Right ventricle myocardium inferior (tissue), 1 donor: Measurements from ENCODE around the gene PDCL3. TPM values are rescaled to one million over a fixed set of nuclear protein-coding genes. Genes with fewer than 3 reads are reported as not detected.

Experiments
- ATAC-seq: fragments of 200-7000 bp; cut with Tn5 transposase; one replicate; pipeline ENCODE4 v1.9.1; 2020; ENCODE audit warnings: mild to moderate bottlenecking, moderate library complexity
- DNase-seq: peaks from one replicate; pipeline ENCODE4 v3.0.0; 2021; ENCODE audit errors: missing footprints
- intact Hi-C: fragments of 100-400 bp; cut with DNase I; formaldehyde crosslinking; loops from one replicate; pipeline ENCODE4 v1.11.0; 2022
- total RNA-seq: library from RNA; stranded (reverse); fragmentation: NEBNext Ultra II Directional; extraction: Animal tissue kit (Norgen Biotek cat#: 25700); gene quantifications from one replicate; pipeline ENCODE4 v1.2.1, GENCODE V29; 2021
- donor health status: DM: no; HTN: yes; CAD: no; lungs with severe emphysema.

PDCL3 gene
- total RNA-seq, 1 donor from 2014 or later: 29.2 TPM

DNA sequence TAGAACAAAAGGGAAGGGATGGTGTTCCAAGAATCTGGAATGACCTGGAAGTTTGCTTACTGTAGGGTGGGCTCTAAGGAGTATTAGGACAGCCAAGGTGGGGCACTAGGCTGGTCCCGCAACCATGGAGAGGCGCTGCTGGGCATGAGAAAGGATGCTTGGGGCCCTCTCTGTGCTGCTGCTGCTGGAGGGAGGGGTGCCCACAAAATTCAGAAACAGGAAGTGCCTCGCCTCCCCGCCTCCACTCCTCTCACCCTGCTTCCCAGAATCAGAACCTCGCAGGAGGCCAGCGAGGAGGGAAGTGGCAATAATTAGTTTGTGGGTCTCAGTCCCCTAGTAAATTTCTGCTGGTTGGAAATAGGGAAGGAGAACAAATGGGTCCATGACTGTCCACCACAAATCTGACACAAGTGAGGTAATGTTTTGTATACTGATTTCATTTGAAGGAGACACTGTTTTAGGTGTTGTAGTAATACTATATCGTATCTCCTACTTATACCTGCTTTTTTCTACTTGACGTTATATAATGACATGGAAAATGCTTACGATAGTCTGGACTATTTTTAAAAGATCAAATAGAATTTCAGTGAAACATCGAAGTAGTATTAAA, 7.9 kb upstream of the PDCL3 start:
- intact Hi-C loops: no loop called here
- no peak for ATAC-seq
- no peak for DNase-seq

GRCh38 chr2:100556746-100557145, 6.0 kb upstream of the PDCL3 start:
- intact Hi-C loops: no loop called here
- no peak for ATAC-seq
- DNase-seq: no peak

DNA sequence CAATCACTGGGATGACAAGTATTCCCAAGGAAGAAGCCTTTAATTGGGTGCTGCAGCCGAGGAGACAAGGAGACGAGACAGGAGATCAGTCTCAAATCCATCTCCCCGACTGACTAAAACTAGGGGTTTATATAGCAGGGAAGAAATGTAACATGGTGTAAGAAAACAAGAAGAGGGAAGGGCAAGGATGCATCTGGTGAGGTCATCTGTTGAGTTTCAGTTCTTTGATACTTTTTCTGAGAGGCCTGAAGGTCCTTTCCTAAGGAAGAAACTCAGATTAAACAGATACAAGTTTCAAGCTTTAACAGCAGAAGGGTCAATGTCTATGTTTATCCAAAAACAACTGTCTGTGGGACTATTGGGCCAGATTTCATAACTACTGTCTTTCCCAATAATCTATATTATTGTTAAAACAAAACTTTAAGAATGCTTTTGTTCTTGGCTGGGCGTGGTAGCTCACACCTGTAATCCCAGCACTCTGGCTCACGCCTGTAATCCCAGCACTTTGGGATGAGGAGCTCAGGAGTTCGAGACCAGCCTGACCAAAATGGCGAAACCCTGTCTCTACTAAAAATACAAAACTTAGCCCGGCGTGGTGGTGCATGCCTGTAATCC, 2.5 kb upstream of the PDCL3 start:
- intact Hi-C loops: loop anchor here (5.0 to 10.0 kb wide), 2 partner anchors 143 to 594 kb away; partner anchors contain the start of genes CHST10 and TBC1D8
- ATAC-seq (no peak), DNase-seq (no peak)

DNA sequence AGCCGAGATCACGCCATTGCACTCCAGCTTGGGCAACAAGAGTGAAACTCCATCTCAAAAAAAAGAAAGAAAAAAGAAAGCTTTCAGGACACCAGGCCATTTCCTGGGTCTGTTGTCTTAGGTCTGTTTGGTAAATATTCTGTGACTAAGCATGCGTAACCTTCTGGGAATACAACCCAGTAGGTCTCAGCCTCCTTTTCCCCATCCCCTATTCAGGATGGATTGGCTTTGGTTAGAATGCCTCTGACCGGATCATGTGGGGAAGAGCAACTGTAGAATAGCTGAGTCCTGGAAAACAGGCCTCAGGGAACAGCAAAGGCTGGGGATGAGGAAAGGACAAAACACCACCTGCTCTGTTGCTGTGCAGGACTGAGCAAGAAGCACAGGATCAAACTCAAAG, 1.6 kb upstream of the PDCL3 start:
- ATAC-seq: no peak
- DNase-seq: no peak
- intact Hi-C loops: loop anchor here (5.0 to 10.0 kb wide), 2 partner anchors 144 to 594 kb away; partner anchors contain the start of genes CHST10 and TBC1D8

GRCh38 chr2:100563407-100564247, 834 bp downstream of the PDCL3 start:
- DNase-seq (no peak), ATAC-seq (no peak)
- intact Hi-C loops: loop anchor here (5.0 to 10.0 kb wide), 2 partner anchors 146 to 591 kb away; partner anchors contain the start of genes CHST10 and TBC1D8

- DNase-seq (no peak), ATAC-seq (no peak)
- intact Hi-C loops: loop anchor here (10.0 kb wide), 1 partner anchor 586 kb away; the partner anchor contains the start of gene TBC1D8
These were observed 6.2 kb downstream of the PDCL3 start for GRCh38 chr2:100568989-100569388.

GRCh38 chr2:100571668-100572067, 8.9 kb downstream of the PDCL3 start:
- no peak for DNase-seq
- intact Hi-C loops: no loop called here
- no peak for ATAC-seq

GRCh38 chr2:100577777-100578176, 15.0 kb downstream of the PDCL3 start:
- ATAC-seq: no peak

DNA sequence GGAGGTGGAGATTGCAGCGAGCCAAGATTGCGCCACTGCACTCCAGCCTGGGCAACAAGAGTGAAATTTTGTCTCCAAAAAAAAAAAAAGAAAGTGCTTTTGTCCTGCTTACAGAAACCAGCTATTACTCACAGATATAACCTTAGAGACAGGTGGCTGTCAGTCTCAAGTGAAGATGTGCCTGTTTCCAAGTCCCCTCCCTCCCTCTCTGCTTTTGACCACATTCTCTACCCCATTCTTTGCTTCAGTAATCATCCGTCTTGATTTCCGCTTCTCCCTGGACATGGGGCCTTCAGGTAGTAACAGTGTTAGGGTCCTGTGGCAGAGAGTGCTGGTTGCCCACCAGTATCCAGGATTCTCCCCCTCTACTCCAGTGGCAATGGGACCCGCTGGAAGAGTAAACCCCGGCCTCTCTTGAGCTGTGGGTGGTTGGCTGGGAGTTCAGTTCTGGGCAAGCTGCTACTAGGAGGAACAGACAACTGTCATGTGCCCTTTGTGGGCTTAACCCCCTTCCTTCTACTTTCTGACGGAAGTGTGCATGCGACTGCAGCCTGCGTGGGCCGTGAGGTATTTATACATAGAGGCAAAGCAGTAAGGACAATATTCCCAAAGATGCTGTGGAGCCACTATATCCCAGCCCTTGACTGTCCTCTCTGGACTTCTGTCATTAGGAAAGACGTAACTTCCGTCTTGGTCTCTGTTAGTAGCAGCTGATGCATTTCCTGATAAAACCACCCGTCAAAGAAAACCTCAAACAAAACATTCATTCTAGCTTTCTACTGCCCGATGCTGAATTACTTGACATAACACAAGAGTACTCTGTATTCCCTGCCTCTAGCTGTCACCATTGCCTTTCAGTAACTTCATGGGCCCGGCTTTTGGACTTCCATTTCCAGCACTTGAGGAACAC, 17.8 kb downstream of the PDCL3 start:
- intact Hi-C loops: no loop called here
- DNase-seq: no peak
- ATAC-seq: no peak

More at GRCh38 chr2:100577777-100578176, 15.0 kb downstream of the PDCL3 start:
- intact Hi-C loops: no loop called here
- DNase-seq: no peak

GRCh38 chr2:100581277-100581612, 18.5 kb downstream of the PDCL3 start:
- no peak for DNase-seq
- intact Hi-C loops: no loop called here
- ATAC-seq: no peak

DNA sequence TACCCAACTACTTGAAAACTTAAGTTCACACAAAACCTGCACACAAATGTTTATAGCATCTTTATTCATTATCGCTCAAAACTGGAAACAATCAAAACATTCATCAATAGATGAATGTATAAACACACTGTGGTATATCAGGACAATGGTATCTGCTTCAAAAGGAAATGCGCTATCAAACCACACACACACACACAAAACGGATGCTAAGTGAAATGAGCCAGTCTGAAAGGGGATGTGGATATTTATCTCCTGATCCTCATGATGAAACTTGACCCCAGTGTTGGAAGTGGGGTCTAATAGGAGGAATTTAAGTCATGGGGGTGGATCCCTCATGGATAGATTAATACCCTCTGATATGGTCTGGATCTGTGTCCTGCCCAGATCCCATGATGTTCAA, 22.0 kb downstream of the PDCL3 start:
- intact Hi-C loops: no loop called here
- DNase-seq (no peak), ATAC-seq (no peak)

DNA sequence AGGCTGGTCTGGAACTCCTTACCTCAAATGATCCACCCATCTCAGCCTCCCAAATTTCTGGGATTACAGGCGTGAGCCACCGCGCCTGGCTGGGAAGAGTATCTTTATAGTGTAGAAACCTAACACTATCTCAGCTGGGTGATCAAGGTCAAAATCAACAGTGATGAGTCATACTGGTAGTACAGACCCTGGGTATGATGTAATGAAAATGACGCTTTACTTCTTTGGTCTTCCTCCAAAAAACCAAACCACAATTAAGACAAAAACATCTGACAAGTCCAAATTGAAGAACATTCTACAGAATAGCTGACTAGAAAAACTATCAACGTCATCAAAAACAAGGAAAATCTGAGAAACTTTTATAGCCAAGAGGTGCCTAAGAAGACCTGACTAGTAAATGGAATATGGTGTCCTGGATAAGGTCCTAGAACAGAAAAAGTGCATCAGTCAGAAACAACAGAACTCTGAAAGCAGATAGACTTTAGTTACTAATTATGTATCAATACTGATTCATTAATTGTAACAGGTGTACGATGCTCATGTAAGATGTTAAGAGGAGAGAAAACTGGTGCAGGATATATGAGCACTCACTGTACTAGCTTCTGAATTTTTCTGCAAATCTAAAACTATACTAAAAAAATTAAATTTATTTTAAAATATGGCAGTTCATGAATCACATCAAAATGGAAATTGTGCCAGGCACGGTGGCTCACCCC, 25.4 kb downstream of the PDCL3 start:
- ATAC-seq: no peak
- intact Hi-C loops: no loop called here
- DNase-seq: no peak

DNA sequence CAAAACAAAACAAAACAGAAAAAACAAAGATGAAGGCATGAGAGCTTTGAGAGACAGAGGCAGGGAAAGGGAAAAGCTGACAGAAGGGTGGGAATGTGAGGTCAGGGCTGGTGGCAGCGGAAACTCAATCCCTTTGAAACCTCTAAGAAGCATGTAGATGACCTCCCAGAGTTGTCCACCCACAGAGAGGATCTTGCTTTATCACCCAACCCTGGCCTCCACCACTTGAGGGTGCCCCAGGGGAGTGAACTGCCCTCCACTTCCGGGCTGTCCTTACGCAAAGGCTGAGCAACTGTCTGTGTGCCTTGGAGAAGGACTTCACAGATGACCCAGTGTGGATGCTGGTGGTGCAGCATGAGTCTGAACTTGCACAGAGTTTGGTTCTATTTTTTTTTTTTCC, 26.7 kb downstream of the PDCL3 start:
- intact Hi-C loops: no loop called here
- DNase-seq (no peak), ATAC-seq (no peak)

- DNase-seq (no peak), ATAC-seq (no peak)
- intact Hi-C loops: no loop called here
These were observed 29.4 kb downstream of the PDCL3 start for GRCh38 chr2:100592226-100592625.

DNA sequence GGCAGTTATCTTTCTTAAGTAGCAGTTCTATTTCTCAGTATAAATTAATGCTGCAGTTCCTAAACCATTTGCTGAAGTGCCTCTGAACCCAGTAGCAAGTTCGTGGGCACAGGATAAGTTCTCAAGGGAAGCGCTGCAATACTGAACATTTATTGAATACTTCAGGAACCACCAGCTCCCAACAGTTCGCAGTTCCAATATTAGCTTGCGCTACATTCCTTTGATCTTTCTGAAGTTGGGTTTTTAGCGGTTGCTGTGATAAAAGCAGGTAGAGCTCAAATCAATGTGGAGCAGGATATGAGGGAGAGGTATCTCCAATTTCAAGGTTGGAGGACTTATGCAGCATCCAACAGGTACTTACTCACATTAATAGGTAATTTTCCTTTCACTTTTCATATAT, 33.7 kb downstream of the PDCL3 start:
- intact Hi-C loops: no loop called here
- ATAC-seq: no peak
- DNase-seq: no peak

- ATAC-seq (no peak), DNase-seq (no peak)
- intact Hi-C loops: no loop called here
These were observed 36.8 kb downstream of the PDCL3 start for GRCh38 chr2:100599566-100599965.

- DNase-seq: no peak
- intact Hi-C loops: no loop called here
- ATAC-seq: no peak
These were observed 38.9 kb downstream of the PDCL3 start for GRCh38 chr2:100601661-100602060.

DNA sequence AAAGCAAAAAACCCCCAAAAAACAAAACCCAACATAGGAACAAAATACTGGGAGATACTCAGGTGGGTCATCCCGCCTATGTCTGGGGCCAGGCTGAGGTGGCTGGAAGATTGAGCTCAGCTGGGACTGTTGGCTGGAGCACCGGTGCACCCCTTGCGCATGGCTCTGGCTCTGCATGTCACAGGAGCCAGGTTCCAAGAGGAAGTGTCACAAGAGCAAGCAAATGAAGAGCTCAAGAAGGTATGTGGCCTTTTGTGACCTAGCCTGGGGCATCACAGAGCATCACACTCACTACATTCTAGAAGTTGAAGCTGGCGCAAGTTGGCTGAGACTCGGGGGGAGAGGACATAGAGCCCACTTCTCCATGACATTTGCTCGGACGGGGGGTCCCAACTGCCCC, 40.6 kb downstream of the PDCL3 start:
- intact Hi-C loops: no loop called here
- ATAC-seq (peak; percentile 20), DNase-seq (no peak)
